Natural killer cell (primary cell): ENCODE measurements around the gene DCTPP1. TPM values are rescaled to one million over a fixed set of nuclear protein-coding genes. Genes with fewer than 3 reads are reported as not detected.
"Not testable (repeated sequence)": the region's sequence is repeated elsewhere in the genome, so short reads cannot be mapped to it uniquely, and the experiment has no call there.

Source experiments
- ATAC-seq, 3 donors: fragments of 150-1000 bp in 2 of 3; fragments of 200-7000 bp in 1 of 3; cut with Tn5 transposase; 1 replicate in 1 of 3; 2 replicates in 2 of 3; pipeline ENCODE4 v1.10.0; 2021; ENCODE audit warnings: mild to moderate bottlenecking in 2 of 3, moderate library complexity in 2 of 3
- DNase-seq, 2 donors: peaks; one replicate each; pipeline versions ENCODE4 v3.0.0 to v3.0.0-alpha.2; 2013 to 2021; ENCODE audit warnings: mixed read lengths in 1 of 2
- H3K27ac ChIP-seq: one replicate; pipeline ENCODE4 v1.5.1; 2013; ENCODE audit warnings: mild to moderate bottlenecking, low read length
- H3K27me3 ChIP-seq: one replicate; pipeline ENCODE4 v1.6.1; 2013; ENCODE audit warnings: low read length; ENCODE audit not compliant: control insufficient read depth, insufficient read depth
- H3K36me3 ChIP-seq: one replicate; pipeline ENCODE4 v1.6.1; 2013; ENCODE audit warnings: low read length; ENCODE audit not compliant: control insufficient read depth, insufficient read depth
- H3K4me1 ChIP-seq: one replicate; pipeline ENCODE4 v1.6.1; 2013; ENCODE audit warnings: low read length; ENCODE audit not compliant: control insufficient read depth, insufficient read depth
- H3K4me3 ChIP-seq: one replicate; pipeline ENCODE4 v1.5.1; 2013; ENCODE audit warnings: low read length
- H3K9me3 ChIP-seq: one replicate; pipeline ENCODE4 v1.6.1; 2013; ENCODE audit warnings: low read length; ENCODE audit not compliant: control insufficient read depth, insufficient read depth
- H3K27ac Mint-ChIP-seq, 2 donors: one replicate each; pipeline ENCODE4 v1.8.0; 2022; ENCODE audit warnings: mild to moderate bottlenecking in 2 of 2, mixed read lengths in 2 of 2, moderate library complexity in 1 of 2
- H3K27me3 Mint-ChIP-seq, 2 donors: one replicate each; pipeline ENCODE4 v1.8.0; 2022; ENCODE audit warnings: low read depth in 2 of 2, mixed read lengths in 2 of 2
- H3K36me3 Mint-ChIP-seq: one replicate; pipeline ENCODE4 v1.8.0; 2022; ENCODE audit warnings: mixed read lengths
- H3K4me1 Mint-ChIP-seq, 2 donors: one replicate each; pipeline ENCODE4 v1.8.0; 2022; ENCODE audit warnings: mixed read lengths in 2 of 2
- H3K4me3 Mint-ChIP-seq: one replicate; pipeline ENCODE4 v1.8.0; 2022; ENCODE audit warnings: mild to moderate bottlenecking, moderate library complexity, mixed read lengths
- H3K9me3 Mint-ChIP-seq, 2 donors: one replicate each; pipeline ENCODE4 v1.8.0; 2022; ENCODE audit warnings: mixed read lengths in 2 of 2
- CTCF ChIP-seq: fragments of 200-600 bp; IDR thresholded peaks from one replicate; pipeline ENCODE4 v1.8.0; 2022; ENCODE audit warnings: antibody characterized with exemption
- whole genome bisulfite sequencing: methylation state at CpG from one replicate; pipeline ENCODE4 v1.1.7; 2013; ENCODE audit warnings: missing lambda C conversion rate; ENCODE audit not compliant: insufficient coverage; 5-methylcytosine and 5-hydroxymethylcytosine counted together
- intact Hi-C: fragments of 100-400 bp; cut with micrococcal nuclease; formaldehyde crosslinking; loops from one replicate; pipeline ENCODE4 v1.14.2; 2022
- total RNA-seq, 4 donors: library from RNA; stranded (reverse); fragments of 120-200 nt in 1 of 4; gene quantifications; one replicate each; pipeline versions ENCODE4 v1.2.3 to v1.2.4, GENCODE V29; 2013 to 2022

DCTPP1 gene
- total RNA-seq, 3 donors from 2014 or later (not counting 1 experiment from before 2014, with no cell fraction given) = 11.2 to 16.9 (median 15.2) TPM

DNA sequence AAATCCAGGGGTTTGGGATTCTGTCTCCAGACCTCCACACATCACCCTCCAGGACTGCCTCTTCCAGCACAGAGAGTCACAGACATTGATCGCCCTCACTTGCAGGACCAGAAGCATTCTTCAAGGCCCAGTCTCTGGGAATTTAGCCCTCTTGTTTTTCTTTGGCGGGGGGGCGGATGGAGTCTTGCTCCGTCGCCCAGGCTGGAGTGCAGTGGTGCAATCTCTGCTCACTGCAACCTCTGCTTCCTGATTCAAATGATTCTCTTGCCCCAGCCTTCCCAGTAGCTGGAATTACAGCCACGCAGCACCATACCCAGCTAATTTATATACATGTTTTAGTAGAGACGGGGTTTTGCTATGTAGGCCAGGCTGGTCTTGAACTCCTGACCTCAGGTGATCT, 34.2 kb upstream of the DCTPP1 start:
- intact Hi-C loops = no loop called here
- Mint-ChIP-seq H3K4me3 (no peak overlapping the region), H3K9me3 (no peaks in the 10 kb centered on the region), H3K27me3 (no peaks in the 10 kb centered on the region), H3K36me3 (no peaks in the 10 kb centered on the region), H3K4me1 (peaks cover 6 to 7% of the 10 kb centered on the region in 2 donors), H3K27ac (no peak overlapping the region)
- Histone ChIP-seq H3K27ac (no peak overlapping the region), H3K27me3 (no peaks in the 10 kb centered on the region), H3K36me3 (no peaks in the 10 kb centered on the region), H3K9me3 (no peaks in the 10 kb centered on the region), H3K4me1 (peaks cover 26% of the 10 kb centered on the region), H3K4me3 (no peak overlapping the region)
- no peak for TF ChIP-seq CTCF
- ATAC-seq = no peak
- DNase-seq = no peak
- 96% methylated on average over 7 of the region's 7 CpGs for WGBS

GRCh38 chr16:30461426-30461825, 31.6 kb upstream of the DCTPP1 start:
- H3K4me3 ChIP-seq, H3K36me3 ChIP-seq, H3K9me3 ChIP-seq, H3K4me3 Mint-ChIP-seq, ATAC-seq, H3K27me3 Mint-ChIP-seq, H3K27ac Mint-ChIP-seq, H3K9me3 Mint-ChIP-seq, H3K27me3 ChIP-seq, intact Hi-C loops, H3K36me3 Mint-ChIP-seq, DNase-seq, H3K27ac ChIP-seq: not testable (repeated sequence)
- H3K4me1 Mint-ChIP-seq = peaks cover 25 to 31% of the 10 kb centered on the region in 2 donors
- WGBS = 75% methylated on average over 5 of the region's 5 CpGs
- H3K4me1 ChIP-seq = peaks cover 40% of the 10 kb centered on the region

- no peaks in the 10 kb centered on the region for H3K36me3 ChIP-seq
- H3K4me3 ChIP-seq = no peak overlapping the region
- Mint-ChIP-seq H3K36me3 (no peaks in the 10 kb centered on the region), H3K27ac (peak overlapping the region; percentile 85), H3K9me3 (no peaks in the 10 kb centered on the region), H3K27me3 (no peaks in the 10 kb centered on the region), H3K4me1 (peaks cover 27 to 43% of the 10 kb centered on the region in 2 donors), H3K4me3 (peak overlapping the region; percentile 49)
- no peaks in the 10 kb centered on the region for H3K27me3 ChIP-seq
- no peak for DNase-seq
- H3K4me1 ChIP-seq = peaks cover 40% of the 10 kb centered on the region
- no peak for ATAC-seq
- peak overlapping the region; percentile 73 for H3K27ac ChIP-seq
- 36% methylated on average over 11 of the region's 11 CpGs for WGBS
- no peaks in the 10 kb centered on the region for H3K9me3 ChIP-seq
- intact Hi-C loops = loop anchor here (1.0 kb wide), 1 partner anchor 13 kb away; the partner anchor contains the start of gene ITGAL
- no peak for TF ChIP-seq CTCF
These were observed 29.6 kb upstream of the DCTPP1 start for GRCh38 chr16:30459456-30459855.

DNA sequence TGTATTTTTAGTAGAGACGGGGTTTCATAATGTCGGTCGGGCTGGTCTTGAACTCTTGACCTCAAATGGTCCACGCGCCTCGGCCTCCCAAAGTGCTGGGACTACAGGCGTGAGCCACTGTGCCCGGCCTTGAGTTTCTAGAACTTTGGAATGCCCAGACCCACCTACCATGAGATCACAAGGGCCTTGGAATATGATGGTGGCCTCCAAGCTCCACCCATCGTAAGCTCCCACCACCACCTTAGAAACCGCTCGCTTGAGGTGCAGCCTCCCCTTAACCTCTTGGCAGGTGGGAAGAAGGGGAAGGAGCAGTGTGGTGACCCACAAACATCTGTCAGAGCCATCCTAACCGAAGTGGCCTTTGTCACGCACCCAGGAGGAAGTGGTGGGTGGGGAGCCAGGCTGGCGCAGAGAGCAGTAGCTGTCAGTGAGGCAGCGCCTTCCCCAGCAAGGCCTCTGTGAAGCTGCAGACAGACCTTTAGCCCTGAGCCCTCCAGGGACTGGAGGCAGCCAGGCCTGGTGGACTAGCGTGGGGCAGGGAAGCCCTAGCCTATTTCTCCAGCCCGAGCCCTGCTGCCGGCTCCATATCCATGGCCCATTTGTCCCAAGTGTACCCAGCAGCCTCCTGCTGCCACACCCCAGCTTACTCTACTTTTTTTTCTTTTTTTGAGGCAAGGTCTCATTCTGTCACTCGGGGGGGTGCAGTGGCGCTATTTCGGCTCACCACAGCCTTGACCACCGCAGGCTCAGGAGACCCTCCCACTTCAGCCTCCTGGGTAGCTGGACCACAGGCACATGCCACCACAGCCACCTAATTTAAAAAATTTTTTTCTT, 28.9 kb upstream of the DCTPP1 start:
- H3K27me3 Mint-ChIP-seq = no peaks in the 10 kb centered on the region
- H3K9me3 Mint-ChIP-seq = no peaks in the 10 kb centered on the region
- no peak for TF ChIP-seq CTCF
- Histone ChIP-seq H3K27me3 (no peaks in the 10 kb centered on the region), H3K27ac (peak overlapping the region; percentile 73), H3K9me3 (no peaks in the 10 kb centered on the region), H3K36me3 (no peaks in the 10 kb centered on the region), H3K4me1 (peaks cover 40% of the 10 kb centered on the region), H3K4me3 (no peak overlapping the region)
- 10% methylated on average over 19 of the region's 22 CpGs for WGBS
- peak overlapping the region; percentile 49 for H3K4me3 Mint-ChIP-seq
- no peaks in the 10 kb centered on the region for H3K36me3 Mint-ChIP-seq
- intact Hi-C loops = loop anchor here (1.0 kb wide), 1 partner anchor 14 kb away; the partner anchor contains the start of gene ITGAL
- ATAC-seq (peak; percentile 90 to 94 (median 91)), DNase-seq (peak; percentile 71 to 92)
- H3K27ac Mint-ChIP-seq = peak overlapping the region; percentile 85
- peaks cover 34 to 50% of the 10 kb centered on the region in 2 donors for H3K4me1 Mint-ChIP-seq
